Measurements from ENCODE around the gene EHBP1L1. TPM values are rescaled to one million over a fixed set of nuclear protein-coding genes. Genes with fewer than 3 reads are reported as not detected.

The EHBP1L1 gene
- total and polyA plus RNA-seq, 12 donors, result 30.8 to 113 (median 53.9) TPM

DNA sequence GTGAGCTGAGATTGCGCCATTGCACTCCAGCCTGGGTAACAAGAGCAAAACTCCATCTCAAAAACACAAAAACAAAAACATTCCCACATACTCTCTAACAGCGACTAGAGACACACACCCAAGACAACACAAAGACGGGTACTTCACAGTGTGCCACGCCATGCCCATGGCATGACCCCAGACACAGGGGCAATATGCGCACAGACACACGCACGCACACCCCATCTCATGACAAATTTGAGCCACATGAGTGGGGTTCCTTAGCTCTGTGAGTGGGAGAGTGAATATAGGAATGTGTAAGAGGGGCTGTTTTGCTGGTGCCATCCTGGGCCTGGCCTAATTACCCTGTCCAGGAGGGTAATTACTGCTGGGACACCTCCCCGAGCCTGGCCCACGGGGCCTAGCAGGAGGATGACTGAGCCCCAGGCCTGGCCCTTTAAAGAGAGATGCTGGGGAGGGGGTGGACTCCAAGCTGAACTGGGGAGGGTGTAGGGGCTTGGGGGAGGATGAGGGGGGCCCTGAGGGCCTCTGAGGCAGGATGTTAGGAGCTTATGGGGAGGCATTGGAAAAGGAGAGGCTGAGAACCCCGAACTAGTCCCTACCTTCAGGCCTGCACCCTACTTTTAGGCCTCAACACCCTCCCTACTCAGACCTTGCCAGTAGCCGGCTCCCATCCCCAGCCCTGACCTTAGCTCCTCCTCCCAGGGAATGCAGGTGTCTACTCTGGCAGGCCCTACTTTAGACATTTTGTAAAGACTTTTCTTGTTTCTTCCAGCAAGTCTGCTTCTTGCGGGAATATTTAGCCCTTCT is 19.2 kb upstream of the EHBP1L1 start:
- peaks cover 38 to 85% (median 57%) of the 10 kb centered on the region in 9 donors for H3K4me1 ChIP-seq
- H3K27ac ChIP-seq, result peak overlapping the region; percentile 84 to 99 (median 94)
- H3K27me3 ChIP-seq, result peaks cover 0 to 9% (median 0%) of the 10 kb centered on the region in 7 donors
- intact Hi-C loops (cut with DNase I), result no loop called here
- DNase-seq (no peak), ATAC-seq (no peak)
- TF ChIP-seq CTCF (IDR thresholded peaks at IDR 0.05), result no peak
- H3K9me3 ChIP-seq, result no peaks in the 10 kb centered on the region
- 80 to 83% methylated on average over 12 of the region's 12 CpGs for WGBS, 2 donors
- H3K36me3 ChIP-seq, result peaks cover 0 to 25% (median 0%) of the 10 kb centered on the region in 9 donors
- H3K4me3 ChIP-seq, result peak overlapping the region in 9 of 10 donors; percentile 56 to 76 (median 66)

- peak in 1 of 2 donors; percentile 43 for DNase-seq
- 2 to 3% methylated on average over 29 to 47 of the region's 47 CpGs for WGBS, 2 donors
- peaks cover 38 to 79% (median 57%) of the 10 kb centered on the region in 9 donors for H3K4me1 ChIP-seq
- peaks cover 0 to 9% (median 0%) of the 10 kb centered on the region in 7 donors for H3K27me3 ChIP-seq
- TF ChIP-seq CTCF (IDR thresholded peaks at IDR 0.05), result no peak
- intact Hi-C loops (cut with DNase I), result loop anchor here in 2 of 10 donors (1.0 kb wide), 1 partner anchor 17 kb away; no protein-coding TSS in a partner anchor
- peak overlapping the region; percentile 84 to 99 (median 94) for H3K27ac ChIP-seq
- peak in 2 of 8 donors; percentile 1 to 11 for ATAC-seq
- peak overlapping the region; percentile 35 to 76 (median 64) for H3K4me3 ChIP-seq
- H3K9me3 ChIP-seq, result no peaks in the 10 kb centered on the region
- peaks cover 0 to 17% (median 0%) of the 10 kb centered on the region in 9 donors for H3K36me3 ChIP-seq
Measured at GRCh38 chr11:65557280-65558001, 18.4 kb upstream of the EHBP1L1 start.

GRCh38 chr11:65558002-65558929 is 17.6 kb upstream of the EHBP1L1 start, which contains the start of gene LTBP3:
Gene LTBP3, minus strand, starts transcription at chr11:65558359. Its CDS starts 400 bp downstream, at chr11:65557959.
- peak in 3 of 9 donors; percentile 29 to 35 (median 34) for TF ChIP-seq CTCF (IDR thresholded peaks at IDR 0.05)
- peak within 1 kb of the TSS; percentile 84 to 99 (median 94) for H3K27ac ChIP-seq
- WGBS, 2 donors, result 1% methylated on average over 56 to 77 of the region's 79 CpGs
- no peaks in the 10 kb centered on the region for H3K9me3 ChIP-seq
- H3K27me3 ChIP-seq, result peaks cover 0 to 9% (median 0%) of the 10 kb centered on the region in 7 donors
- intact Hi-C loops (cut with DNase I), result loop anchor here in 2 of 10 donors (1.0 kb wide), 1 partner anchor 18 kb away; no protein-coding TSS in a partner anchor
- peak; percentile 76 to 90 (median 82) for ATAC-seq
- H3K4me3 ChIP-seq, result peak within 1 kb of the TSS; percentile 35 to 76 (median 64)
- peak; percentile 84 to 87 for DNase-seq
- peaks cover 38 to 75% (median 57%) of the 10 kb centered on the region in 9 donors for H3K4me1 ChIP-seq
- peaks cover 0 to 9% (median 0%) of the 10 kb centered on the region in 9 donors for H3K36me3 ChIP-seq
